ENCODE measurements around the gene AKAIN1. TPM values are rescaled to one million over a fixed set of nuclear protein-coding genes. Genes with fewer than 3 reads are reported as not detected.

Gene AKAIN1
- total and polyA plus RNA-seq, 2 experiments from 2014 or later, result not detected

DNA sequence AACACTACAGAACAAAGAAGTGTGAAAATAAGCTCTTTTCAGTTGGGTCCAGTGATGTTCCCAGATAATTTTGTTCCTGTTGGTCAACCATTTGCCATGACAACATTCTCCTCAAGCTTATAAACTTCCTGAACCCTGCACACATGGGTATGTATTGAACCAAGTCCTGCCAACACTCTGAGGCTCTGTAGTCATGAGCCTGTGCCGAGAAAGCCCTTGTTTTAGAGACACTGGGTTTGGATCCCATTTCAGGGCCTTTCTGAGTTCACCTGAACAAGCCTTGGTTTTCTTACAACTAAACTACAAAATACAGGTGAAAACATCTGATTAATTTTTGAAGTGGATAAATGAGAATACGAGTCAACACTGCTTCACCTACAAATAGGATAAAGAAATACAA is 38.5 kb downstream of the AKAIN1 start:
- Histone ChIP-seq H3K27ac (ENCODE audit: low read depth) (no peak overlapping the region), H4K20me1 (replicated peaks; ENCODE audit: insufficient read depth) (no peaks in the 10 kb centered on the region), H3K9me2 (ENCODE audit: insufficient read depth) (0 out of 2 replicates have a peak, but pooled peaks cover 3% of the 10 kb centered on the region), H3K27me3 (ENCODE audit: insufficient read depth) (no peaks in the 10 kb centered on the region), H3K36me3 (ENCODE audit: insufficient read depth) (no peaks in the 10 kb centered on the region), H3K79me2 (replicated peaks; ENCODE audit: insufficient read depth) (no peaks in the 10 kb centered on the region), H3K4me2 (no peak overlapping the region), H3F3A (replicated peaks; ENCODE audit: low read depth) (no peaks in the 10 kb centered on the region), H3K4me1 (ENCODE audit: insufficient read depth) (0 out of 2 replicates have a peak, but pooled peaks cover 3% of the 10 kb centered on the region), H3K4me3 (no peak overlapping the region), H2AFZ (peak overlapping the region; percentile 82; the same call in 1 of the 2 replicates)
- DNase-seq (ENCODE audit: low spot score) (no peak), ATAC-seq (no peak)
- TF ChIP-seq, protein P1, sequence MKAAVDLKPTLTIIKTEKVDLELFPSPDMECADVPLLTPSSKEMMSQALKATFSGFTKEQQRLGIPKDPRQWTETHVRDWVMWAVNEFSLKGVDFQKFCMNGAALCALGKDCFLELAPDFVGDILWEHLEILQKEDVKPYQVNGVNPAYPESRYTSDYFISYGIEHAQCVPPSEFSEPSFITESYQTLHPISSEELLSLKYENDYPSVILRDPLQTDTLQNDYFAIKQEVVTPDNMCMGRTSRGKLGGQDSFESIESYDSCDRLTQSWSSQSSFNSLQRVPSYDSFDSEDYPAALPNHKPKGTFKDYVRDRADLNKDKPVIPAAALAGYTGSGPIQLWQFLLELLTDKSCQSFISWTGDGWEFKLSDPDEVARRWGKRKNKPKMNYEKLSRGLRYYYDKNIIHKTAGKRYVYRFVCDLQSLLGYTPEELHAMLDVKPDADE (IDR thresholded peaks at IDR 0.05), result no peak
- no peak for TF ChIP-seq NANOG (IDR thresholded peaks at IDR 0.05; ENCODE audit: borderline replicate concordance)
- TF ChIP-seq STAT1 (IDR thresholded peaks at IDR 0.05; ENCODE audit: unreplicated experiment), result no peak
- no peak for TF ChIP-seq EZH2 (IDR thresholded peaks at IDR 0.05; ENCODE audit: low read depth, unreplicated experiment)
- TF ChIP-seq POLR2AphosphoS5 (IDR thresholded peaks at IDR 0.05; ENCODE audit: low read depth), result no peak
- TF ChIP-seq, protein P2, sequence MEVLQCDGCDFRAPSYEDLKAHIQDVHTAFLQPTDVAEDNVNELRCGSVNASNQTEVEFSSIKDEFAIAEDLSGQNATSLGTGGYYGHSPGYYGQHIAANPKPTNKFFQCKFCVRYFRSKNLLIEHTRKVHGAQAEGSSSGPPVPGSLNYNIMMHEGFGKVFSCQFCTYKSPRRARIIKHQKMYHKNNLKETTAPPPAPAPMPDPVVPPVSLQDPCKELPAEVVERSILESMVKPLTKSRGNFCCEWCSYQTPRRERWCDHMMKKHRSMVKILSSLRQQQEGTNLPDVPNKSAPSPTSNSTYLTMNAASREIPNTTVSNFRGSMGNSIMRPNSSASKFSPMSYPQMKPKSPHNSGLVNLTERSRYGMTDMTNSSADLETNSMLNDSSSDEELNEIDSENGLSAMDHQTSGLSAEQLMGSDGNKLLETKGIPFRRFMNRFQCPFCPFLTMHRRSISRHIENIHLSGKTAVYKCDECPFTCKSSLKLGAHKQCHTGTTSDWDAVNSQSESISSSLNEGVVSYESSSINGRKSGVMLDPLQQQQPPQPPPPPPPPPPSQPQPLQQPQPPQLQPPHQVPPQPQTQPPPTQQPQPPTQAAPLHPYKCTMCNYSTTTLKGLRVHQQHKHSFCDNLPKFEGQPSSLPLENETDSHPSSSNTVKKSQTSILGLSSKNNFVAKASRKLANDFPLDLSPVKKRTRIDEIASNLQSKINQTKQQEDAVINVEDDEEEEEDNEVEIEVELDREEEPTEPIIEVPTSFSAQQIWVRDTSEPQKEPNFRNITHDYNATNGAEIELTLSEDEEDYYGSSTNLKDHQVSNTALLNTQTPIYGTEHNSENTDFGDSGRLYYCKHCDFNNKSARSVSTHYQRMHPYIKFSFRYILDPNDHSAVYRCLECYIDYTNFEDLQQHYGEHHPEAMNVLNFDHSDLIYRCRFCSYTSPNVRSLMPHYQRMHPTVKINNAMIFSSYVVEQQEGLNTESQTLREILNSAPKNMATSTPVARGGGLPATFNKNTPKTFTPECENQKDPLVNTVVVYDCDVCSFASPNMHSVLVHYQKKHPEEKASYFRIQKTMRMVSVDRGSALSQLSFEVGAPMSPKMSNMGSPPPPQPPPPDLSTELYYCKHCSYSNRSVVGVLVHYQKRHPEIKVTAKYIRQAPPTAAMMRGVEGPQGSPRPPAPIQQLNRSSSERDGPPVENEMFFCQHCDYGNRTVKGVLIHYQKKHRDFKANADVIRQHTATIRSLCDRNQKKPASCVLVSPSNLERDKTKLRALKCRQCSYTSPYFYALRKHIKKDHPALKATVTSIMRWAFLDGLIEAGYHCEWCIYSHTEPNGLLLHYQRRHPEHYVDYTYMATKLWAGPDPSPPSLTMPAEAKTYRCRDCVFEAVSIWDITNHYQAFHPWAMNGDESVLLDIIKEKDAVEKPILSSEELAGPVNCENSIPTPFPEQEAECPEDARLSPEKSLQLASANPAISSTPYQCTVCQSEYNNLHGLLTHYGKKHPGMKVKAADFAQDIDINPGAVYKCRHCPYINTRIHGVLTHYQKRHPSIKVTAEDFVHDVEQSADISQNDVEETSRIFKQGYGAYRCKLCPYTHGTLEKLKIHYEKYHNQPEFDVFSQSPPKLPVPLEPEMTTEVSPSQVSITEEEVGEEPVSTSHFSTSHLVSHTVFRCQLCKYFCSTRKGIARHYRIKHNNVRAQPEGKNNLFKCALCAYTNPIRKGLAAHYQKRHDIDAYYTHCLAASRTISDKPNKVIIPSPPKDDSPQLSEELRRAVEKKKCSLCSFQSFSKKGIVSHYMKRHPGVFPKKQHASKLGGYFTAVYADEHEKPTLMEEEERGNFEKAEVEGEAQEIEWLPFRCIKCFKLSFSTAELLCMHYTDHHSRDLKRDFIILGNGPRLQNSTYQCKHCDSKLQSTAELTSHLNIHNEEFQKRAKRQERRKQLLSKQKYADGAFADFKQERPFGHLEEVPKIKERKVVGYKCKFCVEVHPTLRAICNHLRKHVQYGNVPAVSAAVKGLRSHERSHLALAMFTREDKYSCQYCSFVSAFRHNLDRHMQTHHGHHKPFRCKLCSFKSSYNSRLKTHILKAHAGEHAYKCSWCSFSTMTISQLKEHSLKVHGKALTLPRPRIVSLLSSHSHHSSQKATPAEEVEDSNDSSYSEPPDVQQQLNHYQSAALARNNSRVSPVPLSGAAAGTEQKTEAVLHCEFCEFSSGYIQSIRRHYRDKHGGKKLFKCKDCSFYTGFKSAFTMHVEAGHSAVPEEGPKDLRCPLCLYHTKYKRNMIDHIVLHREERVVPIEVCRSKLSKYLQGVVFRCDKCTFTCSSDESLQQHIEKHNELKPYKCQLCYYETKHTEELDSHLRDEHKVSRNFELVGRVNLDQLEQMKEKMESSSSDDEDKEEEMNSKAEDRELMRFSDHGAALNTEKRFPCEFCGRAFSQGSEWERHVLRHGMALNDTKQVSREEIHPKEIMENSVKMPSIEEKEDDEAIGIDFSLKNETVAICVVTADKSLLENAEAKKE (CRISPR knock-in tag; IDR thresholded peaks at IDR 0.05), result no peak
- no peak for TF ChIP-seq ZNF114 (CRISPR knock-in tag; IDR thresholded peaks at IDR 0.05)
- TF ChIP-seq JUNB (IDR thresholded peaks at IDR 0.05; ENCODE audit: unreplicated experiment), result no peak
- TF ChIP-seq, protein P3, sequence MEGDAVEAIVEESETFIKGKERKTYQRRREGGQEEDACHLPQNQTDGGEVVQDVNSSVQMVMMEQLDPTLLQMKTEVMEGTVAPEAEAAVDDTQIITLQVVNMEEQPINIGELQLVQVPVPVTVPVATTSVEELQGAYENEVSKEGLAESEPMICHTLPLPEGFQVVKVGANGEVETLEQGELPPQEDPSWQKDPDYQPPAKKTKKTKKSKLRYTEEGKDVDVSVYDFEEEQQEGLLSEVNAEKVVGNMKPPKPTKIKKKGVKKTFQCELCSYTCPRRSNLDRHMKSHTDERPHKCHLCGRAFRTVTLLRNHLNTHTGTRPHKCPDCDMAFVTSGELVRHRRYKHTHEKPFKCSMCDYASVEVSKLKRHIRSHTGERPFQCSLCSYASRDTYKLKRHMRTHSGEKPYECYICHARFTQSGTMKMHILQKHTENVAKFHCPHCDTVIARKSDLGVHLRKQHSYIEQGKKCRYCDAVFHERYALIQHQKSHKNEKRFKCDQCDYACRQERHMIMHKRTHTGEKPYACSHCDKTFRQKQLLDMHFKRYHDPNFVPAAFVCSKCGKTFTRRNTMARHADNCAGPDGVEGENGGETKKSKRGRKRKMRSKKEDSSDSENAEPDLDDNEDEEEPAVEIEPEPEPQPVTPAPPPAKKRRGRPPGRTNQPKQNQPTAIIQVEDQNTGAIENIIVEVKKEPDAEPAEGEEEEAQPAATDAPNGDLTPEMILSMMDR (conservative IDR thresholded peaks at IDR 0.05; ENCODE audit: low read depth in 2 of 2), result no peak
- no peak for TF ChIP-seq EZH2phosphoT487 (IDR thresholded peaks at IDR 0.05; ENCODE audit: unreplicated experiment)
- no peak for TF ChIP-seq CREB1 (CRISPR knock-in tag; IDR thresholded peaks at IDR 0.05; ENCODE audit: low read depth)
- TF ChIP-seq, protein P4, sequence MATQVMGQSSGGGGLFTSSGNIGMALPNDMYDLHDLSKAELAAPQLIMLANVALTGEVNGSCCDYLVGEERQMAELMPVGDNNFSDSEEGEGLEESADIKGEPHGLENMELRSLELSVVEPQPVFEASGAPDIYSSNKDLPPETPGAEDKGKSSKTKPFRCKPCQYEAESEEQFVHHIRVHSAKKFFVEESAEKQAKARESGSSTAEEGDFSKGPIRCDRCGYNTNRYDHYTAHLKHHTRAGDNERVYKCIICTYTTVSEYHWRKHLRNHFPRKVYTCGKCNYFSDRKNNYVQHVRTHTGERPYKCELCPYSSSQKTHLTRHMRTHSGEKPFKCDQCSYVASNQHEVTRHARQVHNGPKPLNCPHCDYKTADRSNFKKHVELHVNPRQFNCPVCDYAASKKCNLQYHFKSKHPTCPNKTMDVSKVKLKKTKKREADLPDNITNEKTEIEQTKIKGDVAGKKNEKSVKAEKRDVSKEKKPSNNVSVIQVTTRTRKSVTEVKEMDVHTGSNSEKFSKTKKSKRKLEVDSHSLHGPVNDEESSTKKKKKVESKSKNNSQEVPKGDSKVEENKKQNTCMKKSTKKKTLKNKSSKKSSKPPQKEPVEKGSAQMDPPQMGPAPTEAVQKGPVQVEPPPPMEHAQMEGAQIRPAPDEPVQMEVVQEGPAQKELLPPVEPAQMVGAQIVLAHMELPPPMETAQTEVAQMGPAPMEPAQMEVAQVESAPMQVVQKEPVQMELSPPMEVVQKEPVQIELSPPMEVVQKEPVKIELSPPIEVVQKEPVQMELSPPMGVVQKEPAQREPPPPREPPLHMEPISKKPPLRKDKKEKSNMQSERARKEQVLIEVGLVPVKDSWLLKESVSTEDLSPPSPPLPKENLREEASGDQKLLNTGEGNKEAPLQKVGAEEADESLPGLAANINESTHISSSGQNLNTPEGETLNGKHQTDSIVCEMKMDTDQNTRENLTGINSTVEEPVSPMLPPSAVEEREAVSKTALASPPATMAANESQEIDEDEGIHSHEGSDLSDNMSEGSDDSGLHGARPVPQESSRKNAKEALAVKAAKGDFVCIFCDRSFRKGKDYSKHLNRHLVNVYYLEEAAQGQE (IDR thresholded peaks at IDR 0.05; ENCODE audit: unreplicated experiment), result no peak
- no peak for TF ChIP-seq ZNF331 (CRISPR knock-in tag; IDR thresholded peaks at IDR 0.05; ENCODE audit: low read depth)
- no peaks in the 10 kb centered on the region for H3K36me3 Mint-ChIP-seq (ENCODE audit: low read depth)
- peaks cover 15% of the 10 kb centered on the region for H3K4me1 Mint-ChIP-seq
- no peak overlapping the region for H3K4me3 Mint-ChIP-seq
- H3K27ac Mint-ChIP-seq, result no peak overlapping the region
- peaks cover 5% of the 10 kb centered on the region for H3K27me3 Mint-ChIP-seq (ENCODE audit: insufficient read depth, low read depth, poor library complexity)
- no peaks in the 10 kb centered on the region for H3K9me3 Mint-ChIP-seq

All from GM23338 (cell line).